ENCODE results near the gene VNN1.
A peak's percentile ranks its signal among the peaks of the same experiment; 100 is the strongest.
"Not testable (repeated sequence)": the region's sequence is repeated elsewhere in the genome, so short reads cannot be mapped to it uniquely, and the experiment has no call there.

Gene VNN1

DNA sequence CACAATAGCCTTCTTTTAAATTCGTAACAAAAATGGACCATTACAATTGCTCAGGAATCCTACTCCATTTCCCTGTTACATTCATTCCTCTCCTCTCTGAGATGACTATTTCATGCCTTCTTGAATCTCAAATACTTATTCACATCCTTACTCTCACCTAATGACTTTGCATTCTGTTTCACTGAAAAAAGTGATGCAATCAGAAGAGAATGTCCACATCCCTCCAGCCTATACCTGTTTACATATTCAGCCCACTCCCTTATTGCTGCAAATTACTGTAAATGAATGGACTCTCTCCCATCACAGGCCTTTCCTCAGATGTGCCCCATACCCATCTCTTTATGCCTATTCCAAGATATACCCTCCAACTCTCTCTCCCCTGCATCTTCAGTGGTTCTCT, 63.4 kb downstream of the VNN1 start:
- no peak overlapping the region for H3K4me3 ChIP-seq (ENCODE audit: low read depth, low read length)
- no peak for DNase-seq (ENCODE audit: low read depth)
- TF ChIP-seq, protein P1, sequence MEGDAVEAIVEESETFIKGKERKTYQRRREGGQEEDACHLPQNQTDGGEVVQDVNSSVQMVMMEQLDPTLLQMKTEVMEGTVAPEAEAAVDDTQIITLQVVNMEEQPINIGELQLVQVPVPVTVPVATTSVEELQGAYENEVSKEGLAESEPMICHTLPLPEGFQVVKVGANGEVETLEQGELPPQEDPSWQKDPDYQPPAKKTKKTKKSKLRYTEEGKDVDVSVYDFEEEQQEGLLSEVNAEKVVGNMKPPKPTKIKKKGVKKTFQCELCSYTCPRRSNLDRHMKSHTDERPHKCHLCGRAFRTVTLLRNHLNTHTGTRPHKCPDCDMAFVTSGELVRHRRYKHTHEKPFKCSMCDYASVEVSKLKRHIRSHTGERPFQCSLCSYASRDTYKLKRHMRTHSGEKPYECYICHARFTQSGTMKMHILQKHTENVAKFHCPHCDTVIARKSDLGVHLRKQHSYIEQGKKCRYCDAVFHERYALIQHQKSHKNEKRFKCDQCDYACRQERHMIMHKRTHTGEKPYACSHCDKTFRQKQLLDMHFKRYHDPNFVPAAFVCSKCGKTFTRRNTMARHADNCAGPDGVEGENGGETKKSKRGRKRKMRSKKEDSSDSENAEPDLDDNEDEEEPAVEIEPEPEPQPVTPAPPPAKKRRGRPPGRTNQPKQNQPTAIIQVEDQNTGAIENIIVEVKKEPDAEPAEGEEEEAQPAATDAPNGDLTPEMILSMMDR (IDR thresholded peaks at IDR 0.05; ENCODE audit: low read depth, low read length) = no peak
- TF ChIP-seq, protein P2, sequence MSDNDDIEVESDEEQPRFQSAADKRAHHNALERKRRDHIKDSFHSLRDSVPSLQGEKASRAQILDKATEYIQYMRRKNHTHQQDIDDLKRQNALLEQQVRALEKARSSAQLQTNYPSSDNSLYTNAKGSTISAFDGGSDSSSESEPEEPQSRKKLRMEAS (IDR thresholded peaks at IDR 0.05; ENCODE audit: low read depth, low read length) = no peak
- TF ChIP-seq POLR2A (IDR thresholded peaks at IDR 0.05; ENCODE audit: extremely low read depth, insufficient read length) = no peak
- no peak for TF ChIP-seq MYC (IDR thresholded peaks at IDR 0.05; ENCODE audit: low read depth, low read length)

DNA sequence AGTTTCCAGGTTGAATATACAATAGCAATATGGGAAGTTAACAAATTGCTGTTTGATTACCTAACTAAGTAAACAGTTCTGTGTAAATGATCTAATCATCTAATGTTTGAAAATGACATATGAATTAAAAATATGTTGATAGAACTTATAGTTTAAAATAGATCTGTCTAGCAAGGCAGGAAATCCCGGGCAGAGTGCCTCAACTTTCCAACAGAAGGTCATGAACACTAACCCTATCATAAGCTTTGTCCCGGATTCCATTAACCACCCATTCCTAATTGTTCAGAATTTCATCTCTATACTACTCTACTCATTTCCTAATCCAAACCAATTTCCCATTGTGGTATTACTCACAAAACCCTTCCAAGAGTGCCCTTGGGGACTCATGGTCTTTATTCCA, 65.0 kb downstream of the VNN1 start:
- no peak for DNase-seq (ENCODE audit: low read depth)
- H3K4me3 ChIP-seq (ENCODE audit: low read depth, low read length) = no peak overlapping the region
- TF ChIP-seq, protein P2 (IDR thresholded peaks at IDR 0.05; ENCODE audit: low read depth, low read length) = no peak
- TF ChIP-seq POLR2A (IDR thresholded peaks at IDR 0.05; ENCODE audit: extremely low read depth, insufficient read length) (no peak), MYC (IDR thresholded peaks at IDR 0.05; ENCODE audit: low read depth, low read length) (no peak)
- TF ChIP-seq, protein P1 (IDR thresholded peaks at IDR 0.05; ENCODE audit: low read depth, low read length) = no peak

DNA sequence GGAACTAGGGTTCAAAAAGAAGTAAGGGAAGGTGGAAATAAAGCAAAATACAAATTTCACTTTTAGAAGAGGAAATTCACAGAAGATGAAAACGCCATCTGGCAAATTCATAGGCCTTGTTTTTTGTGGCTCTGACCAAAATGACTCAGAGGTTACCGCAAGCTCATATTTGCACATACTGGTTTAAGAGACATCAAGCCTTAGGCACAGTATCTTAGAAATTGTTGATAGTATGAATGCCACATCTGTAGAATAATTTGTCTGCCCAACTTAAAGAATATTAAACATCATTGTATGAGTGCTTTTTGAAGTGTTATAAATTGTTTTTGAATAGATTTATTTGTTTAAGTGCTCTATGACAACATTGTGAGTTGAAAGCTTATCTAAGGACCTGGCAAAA, 65.5 kb downstream of the VNN1 start:
- TF ChIP-seq MYC (IDR thresholded peaks at IDR 0.05; ENCODE audit: low read depth, low read length) (no peak), POLR2A (IDR thresholded peaks at IDR 0.05; ENCODE audit: extremely low read depth, insufficient read length) (no peak)
- TF ChIP-seq, protein P2 (IDR thresholded peaks at IDR 0.05; ENCODE audit: low read depth, low read length) = no peak
- TF ChIP-seq, protein P1 (IDR thresholded peaks at IDR 0.05; ENCODE audit: low read depth, low read length) = no peak
- H3K4me3 ChIP-seq (ENCODE audit: low read depth, low read length) = no peak overlapping the region
- DNase-seq (ENCODE audit: low read depth) = peak; percentile 61

DNA sequence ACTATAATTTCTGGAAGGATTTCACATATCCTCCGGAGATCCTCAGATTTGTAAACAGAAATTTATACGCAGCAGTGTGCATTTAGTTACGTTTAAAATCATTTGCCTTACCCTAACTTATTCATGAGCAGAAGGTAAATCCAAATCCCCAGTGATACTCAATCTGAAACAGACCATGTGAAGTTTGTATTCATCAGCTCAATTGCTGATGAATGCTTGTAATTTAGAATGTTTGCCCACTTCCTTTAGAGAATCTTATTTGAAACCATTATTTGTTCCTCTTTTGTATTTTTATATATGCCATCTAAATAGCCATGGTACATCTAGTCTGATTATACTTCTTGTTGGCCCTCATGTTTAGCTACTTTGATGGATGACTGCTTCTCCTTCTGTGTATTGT, 70.3 kb downstream of the VNN1 start:
- no peak for TF ChIP-seq MYC (IDR thresholded peaks at IDR 0.05; ENCODE audit: low read depth, low read length)
- TF ChIP-seq POLR2A (IDR thresholded peaks at IDR 0.05; ENCODE audit: extremely low read depth, insufficient read length) = no peak
- TF ChIP-seq, protein P2 (IDR thresholded peaks at IDR 0.05; ENCODE audit: low read depth, low read length) = no peak
- TF ChIP-seq, protein P1 (IDR thresholded peaks at IDR 0.05; ENCODE audit: low read depth, low read length) = no peak
- DNase-seq (ENCODE audit: low read depth) = no peak
- no peak overlapping the region for H3K4me3 ChIP-seq (ENCODE audit: low read depth, low read length)

GRCh38 chr6:132637135-132637534, 76.7 kb downstream of the VNN1 start:
- not testable (repeated sequence) for DNase-seq (ENCODE audit: low read depth); H3K4me3 ChIP-seq (ENCODE audit: low read depth, low read length)

DNA sequence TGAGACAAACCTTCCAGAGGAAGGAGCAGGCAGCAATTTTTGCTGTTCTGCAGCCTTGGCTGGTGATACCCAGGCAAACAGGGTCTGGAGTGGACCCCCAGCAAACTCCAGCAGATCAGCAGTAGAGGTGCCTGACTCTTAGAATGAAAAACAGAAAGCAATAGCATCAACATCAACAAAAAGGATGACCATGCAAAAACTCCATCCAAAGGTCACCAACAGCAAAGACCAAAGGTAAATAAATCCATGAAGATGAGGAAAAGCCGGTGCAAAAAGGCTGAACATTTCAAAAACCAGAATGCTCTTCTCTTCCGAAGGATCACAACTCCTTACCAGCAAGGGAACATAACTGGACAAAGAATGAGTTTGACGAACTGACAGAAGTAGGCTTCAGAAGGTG, 77.9 kb downstream of the VNN1 start:
- not testable (repeated sequence) for DNase-seq (ENCODE audit: low read depth); H3K4me3 ChIP-seq (ENCODE audit: low read depth, low read length)

GRCh38 chr6:132635288-132635687, 78.6 kb downstream of the VNN1 start:
- not testable (repeated sequence) for DNase-seq (ENCODE audit: low read depth); H3K4me3 ChIP-seq (ENCODE audit: low read depth, low read length)

- H3K4me3 ChIP-seq (ENCODE audit: low read depth, low read length) = no peak overlapping the region
- DNase-seq (ENCODE audit: low read depth) = no peak
- TF ChIP-seq MYC (IDR thresholded peaks at IDR 0.05; ENCODE audit: low read depth, low read length) (no peak), POLR2A (IDR thresholded peaks at IDR 0.05; ENCODE audit: extremely low read depth, insufficient read length) (no peak)
- TF ChIP-seq, protein P1 (IDR thresholded peaks at IDR 0.05; ENCODE audit: low read depth, low read length) = no peak
- TF ChIP-seq, protein P2 (IDR thresholded peaks at IDR 0.05; ENCODE audit: low read depth, low read length) = no peak
These were observed 79.1 kb downstream of the VNN1 start for GRCh38 chr6:132634796-132635195.

All from NB4 (cell line).